HG02763 (cell line): ENCODE measurements around the gene RTP3.
"Not testable (repeated sequence)": the region's sequence is repeated elsewhere in the genome, so short reads cannot be mapped to it uniquely, and the experiment has no call there.

Source experiments
- ATAC-seq: cut with Tn5 transposase; IDR thresholded peaks from one replicate; pipeline ENCODE4 v1.9.1; 2021; ENCODE audit warnings: mild to moderate bottlenecking, moderate library complexity; ENCODE audit not compliant: unreplicated experiment

Gene RTP3

GRCh38 chr3:46544771-46545503 lies 47.2 kb downstream of the RTP3 start:
- no peak for ATAC-seq

DNA sequence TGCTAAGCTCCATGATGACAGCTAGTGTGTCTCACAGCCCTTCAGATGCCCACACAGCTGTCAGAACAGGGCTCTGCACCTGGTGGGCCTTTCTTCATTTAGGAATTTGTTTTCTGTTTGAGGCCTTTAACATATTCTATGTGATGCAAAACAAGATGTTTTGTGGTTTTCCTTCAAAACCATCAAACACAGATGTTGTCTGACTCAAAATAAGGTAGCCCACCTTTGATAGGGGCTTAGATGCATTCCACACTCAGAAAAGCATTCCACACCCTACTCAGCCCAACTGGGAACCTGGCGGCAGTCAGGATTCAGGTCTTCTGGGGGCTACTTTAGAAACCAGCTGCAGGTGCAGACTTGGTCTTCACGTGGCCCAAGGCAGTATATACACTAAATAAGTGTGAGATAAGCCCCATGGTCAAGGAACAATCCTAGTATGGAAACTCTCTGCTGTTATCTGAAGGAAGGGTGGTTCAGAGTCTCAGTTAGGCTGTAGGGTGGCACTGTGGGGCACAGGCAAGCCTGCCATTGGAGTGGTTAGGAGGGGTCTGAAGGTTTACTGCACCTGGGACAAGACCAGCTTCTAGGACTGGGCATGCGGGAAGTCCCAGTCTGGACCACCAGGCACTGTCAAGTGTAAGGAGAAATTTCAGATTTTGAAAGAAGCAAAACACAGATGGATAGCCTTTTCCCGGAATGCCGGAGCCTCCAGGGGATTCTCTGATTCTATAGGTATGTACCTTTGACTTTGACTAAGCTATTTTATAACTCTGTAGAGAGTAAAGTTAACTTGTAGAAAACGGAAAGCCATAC lies 48.2 kb downstream of the RTP3 start:
- ATAC-seq = no peak

- ATAC-seq = no peak
Observed at GRCh38 chr3:46546896-46547440, 49.2 kb downstream of the RTP3 start.

DNA sequence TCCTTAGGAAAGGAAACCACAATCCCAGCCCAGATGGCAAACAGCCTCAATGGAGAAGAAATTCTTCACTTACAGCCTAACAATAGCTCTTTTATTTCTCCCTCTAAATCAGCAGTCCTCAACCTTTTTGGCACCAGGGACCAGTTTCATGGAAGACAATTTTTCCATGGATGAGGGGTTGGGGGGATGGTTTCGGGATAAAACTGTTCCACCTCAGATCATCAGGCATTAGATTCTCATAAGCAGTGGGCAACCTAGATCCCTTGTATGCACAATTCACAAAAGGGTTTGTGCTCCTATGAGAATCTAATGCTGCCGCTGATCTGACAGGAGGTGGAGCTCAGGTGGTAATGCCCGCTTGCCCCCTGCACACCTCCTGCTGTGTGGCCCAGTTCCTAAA lies 50.8 kb downstream of the RTP3 start:
- ATAC-seq = not testable (repeated sequence)

- no peak for ATAC-seq
Observed at GRCh38 chr3:46549408-46549904, 51.7 kb downstream of the RTP3 start.

DNA sequence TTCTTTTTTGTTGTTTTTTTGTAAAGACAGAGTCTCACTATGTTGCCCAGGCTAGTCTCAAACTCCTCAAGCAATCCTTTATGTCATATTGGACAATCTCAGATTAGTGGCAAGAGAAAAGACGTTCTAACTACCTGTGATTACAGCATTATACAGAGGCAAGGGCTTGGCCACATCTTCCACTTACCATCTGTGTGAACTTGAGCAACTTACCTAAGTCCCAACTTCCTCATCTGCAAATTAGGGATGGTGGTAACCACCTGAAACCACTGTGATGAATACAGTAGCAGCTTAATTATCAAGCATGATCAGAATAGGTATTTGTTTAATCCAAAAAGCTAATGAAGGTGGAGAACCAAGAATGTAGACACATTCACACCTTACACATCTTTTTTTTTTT lies 52.2 kb downstream of the RTP3 start:
- no peak for ATAC-seq
